Hepatocyte (in vitro differentiated cells): Measurements from ENCODE around the gene TP53I3. TPM values are rescaled to one million over a fixed set of nuclear protein-coding genes. Genes with fewer than 3 reads are reported as not detected.
"Not testable (repeated sequence)": the region's sequence is repeated elsewhere in the genome, so short reads cannot be mapped to it uniquely, and the experiment has no call there.

Source experiments
- DNase-seq: peaks from one replicate; pipeline ENCODE4 v3.0.0-alpha.2; 2016; ENCODE audit warnings: low spot score
- H2AFZ ChIP-seq: fragments of 200-600 bp; sonication (generic); 2 replicates; pipeline ENCODE4 v1.6.0; 2016; ENCODE audit warnings: antibody characterized with exemption, mild to moderate bottlenecking
- H3K27ac ChIP-seq: fragments of 200-600 bp; sonication (generic); 2 replicates; pipeline ENCODE4 v1.5.1; 2016; ENCODE audit warnings: mild to moderate bottlenecking
- H3K27me3 ChIP-seq: fragments of 200-600 bp; sonication (generic); 2 replicates; pipeline ENCODE4 v1.6.1; 2016
- H3K36me3 ChIP-seq: fragments of 200-600 bp; sonication (generic); replicated peaks from 2 replicates; pipeline ENCODE4 v1.5.1; 2016; ENCODE audit warnings: low read depth; ENCODE audit not compliant: insufficient read depth
- H3K4me1 ChIP-seq: fragments of 200-600 bp; sonication (generic); 2 replicates; pipeline ENCODE4 v1.5.1; 2016; ENCODE audit warnings: mild to moderate bottlenecking, moderate library complexity; ENCODE audit not compliant: insufficient read depth
- H3K4me2 ChIP-seq: fragments of 200-600 bp; sonication (generic); 2 replicates; pipeline ENCODE4 v1.6.0; 2016
- H3K4me3 ChIP-seq: fragments of 200-600 bp; sonication (generic); 2 replicates; pipeline ENCODE4 v1.5.1; 2016; ENCODE audit warnings: mild to moderate bottlenecking
- H3K79me2 ChIP-seq: fragments of 200-600 bp; sonication (generic); 2 replicates; pipeline ENCODE4 v1.6.0; 2017; ENCODE audit warnings: mild to moderate bottlenecking
- H3K9me2 ChIP-seq: fragments of 200-600 bp; sonication (generic); replicated peaks from 2 replicates; pipeline ENCODE4 v1.6.0; 2017; ENCODE audit warnings: mild to moderate bottlenecking; ENCODE audit not compliant: insufficient read depth
- H3K9me3 ChIP-seq: fragments of 200-600 bp; sonication (generic); 2 replicates; pipeline ENCODE4 v1.5.1; 2016; ENCODE audit warnings: low read depth, mild to moderate bottlenecking
- H4K20me1 ChIP-seq: fragments of 200-600 bp; sonication (generic); 2 replicates; pipeline ENCODE4 v1.6.0; 2016; ENCODE audit warnings: mild to moderate bottlenecking; ENCODE audit not compliant: insufficient read depth, poor library complexity, severe bottlenecking
- CTCF ChIP-seq: fragments of 200-600 bp; sonication (generic); IDR thresholded peaks from 2 replicates; pipeline ENCODE4 v1.5.1; 2016; ENCODE audit warnings: antibody characterized with exemption, mild to moderate bottlenecking; ENCODE audit not compliant: poor library complexity
- EZH2 ChIP-seq: fragments of 200-600 bp; sonication (generic); IDR thresholded peaks from 2 replicates; pipeline ENCODE4 v1.6.1; 2016; ENCODE audit warnings: antibody characterized with exemption, mild to moderate bottlenecking, borderline replicate concordance
- EZH2phosphoT487 ChIP-seq: fragments of 200-600 bp; sonication (generic); IDR thresholded peaks from one replicate; pipeline ENCODE4 v1.6.1; 2018; ENCODE audit warnings: antibody characterized with exemption, mild to moderate bottlenecking, low read depth, moderate library complexity; ENCODE audit not compliant: unreplicated experiment, severe bottlenecking
- WGBS: methylation state at CpG from one replicate; pipeline ENCODE4 v1.1.6; 2016; ENCODE audit warnings: low lambda C conversion rate; ENCODE audit errors: missing lambda C conversion rate; 5-methylcytosine and 5-hydroxymethylcytosine counted together
- polyA plus RNA-seq: library from polyadenylated mRNA; unstranded; fragments of >200 nt; fragmentation: Nextera tagmentation; extraction: Ambion mirVana; gene quantifications from 2 replicates; pipeline ENCODE4 v1.2.1, GENCODE V29; 2016
- total RNA-seq: library from RNA; depleted of rRNA; stranded (reverse); fragments of >200 nt; gene quantifications from 2 replicates; pipeline ENCODE4 v1.2.3, GENCODE V29; 2014

Gene TP53I3
- total and polyA plus RNA-seq, 2 experiments from 2014 or later, result 31.9 to 56.2 TPM

DNA sequence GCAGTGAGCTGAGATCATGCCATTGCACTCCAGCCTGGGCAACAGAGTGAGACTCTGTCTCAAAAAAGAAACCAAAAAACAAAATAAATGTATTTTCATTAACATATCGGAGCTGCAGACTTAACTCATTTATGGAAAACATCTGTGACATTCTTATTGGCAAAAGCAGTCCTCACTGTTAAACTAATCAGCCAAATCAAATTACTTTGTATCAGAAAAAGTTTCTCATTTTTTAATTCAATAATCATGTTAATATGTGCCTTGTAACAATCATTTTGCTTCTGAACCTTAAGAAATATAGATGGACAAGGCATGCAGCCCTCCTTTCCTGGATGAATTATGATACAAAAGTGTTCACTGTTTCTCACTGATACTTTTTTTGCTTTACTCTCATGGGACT lies 18.0 kb upstream of the TP53I3 start:
- H4K20me1 ChIP-seq, result no peaks in the 10 kb centered on the region
- no peak overlapping the region for H3K4me2 ChIP-seq
- no peak overlapping the region for H3K27ac ChIP-seq
- no peaks in the 10 kb centered on the region for H3K4me1 ChIP-seq
- 89% methylated on average over 1 of the region's 1 CpG for WGBS
- H2AFZ ChIP-seq, result no peak overlapping the region
- no peak for DNase-seq
- no peaks in the 10 kb centered on the region for H3K27me3 ChIP-seq
- H3K79me2 ChIP-seq, result no peaks in the 10 kb centered on the region
- no peaks in the 10 kb centered on the region for H3K36me3 ChIP-seq
- no peaks in the 10 kb centered on the region for H3K9me3 ChIP-seq
- H3K4me3 ChIP-seq, result no peak overlapping the region
- TF ChIP-seq CTCF, result no peak
- TF ChIP-seq EZH2phosphoT487, result no peak
- TF ChIP-seq EZH2, result no peak
- no peaks in the 10 kb centered on the region for H3K9me2 ChIP-seq

DNA sequence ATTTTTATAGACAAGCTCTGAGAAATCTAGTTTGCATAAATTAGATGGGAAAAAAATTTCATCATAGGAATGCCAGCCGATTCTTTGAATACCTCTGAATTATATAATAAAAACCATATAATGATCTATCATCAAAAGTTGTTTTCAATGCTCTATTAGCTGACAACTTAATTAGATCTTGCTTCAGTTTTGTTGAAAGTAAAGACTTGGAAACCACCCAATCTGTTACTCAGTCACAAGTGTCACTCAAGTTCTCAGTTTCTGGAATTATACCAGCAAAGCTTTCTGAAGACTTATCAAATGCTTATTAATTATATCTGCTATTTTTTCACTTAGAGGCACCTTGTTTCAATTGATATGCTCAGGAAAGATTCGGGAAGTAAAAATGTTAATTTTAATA lies 17.4 kb upstream of the TP53I3 start:
- Histone ChIP-seq H3K36me3 (no peaks in the 10 kb centered on the region), H3K27ac (no peak overlapping the region), H3K4me1 (no peaks in the 10 kb centered on the region), H3K9me3 (no peaks in the 10 kb centered on the region), H2AFZ (no peak overlapping the region), H3K79me2 (no peaks in the 10 kb centered on the region), H3K27me3 (no peaks in the 10 kb centered on the region), H4K20me1 (no peaks in the 10 kb centered on the region), H3K4me2 (no peak overlapping the region), H3K4me3 (no peak overlapping the region), H3K9me2 (no peaks in the 10 kb centered on the region)
- TF ChIP-seq EZH2, result no peak
- TF ChIP-seq CTCF, result no peak
- 89% methylated on average over 2 of the region's 2 CpGs for WGBS
- no peak for DNase-seq

DNA sequence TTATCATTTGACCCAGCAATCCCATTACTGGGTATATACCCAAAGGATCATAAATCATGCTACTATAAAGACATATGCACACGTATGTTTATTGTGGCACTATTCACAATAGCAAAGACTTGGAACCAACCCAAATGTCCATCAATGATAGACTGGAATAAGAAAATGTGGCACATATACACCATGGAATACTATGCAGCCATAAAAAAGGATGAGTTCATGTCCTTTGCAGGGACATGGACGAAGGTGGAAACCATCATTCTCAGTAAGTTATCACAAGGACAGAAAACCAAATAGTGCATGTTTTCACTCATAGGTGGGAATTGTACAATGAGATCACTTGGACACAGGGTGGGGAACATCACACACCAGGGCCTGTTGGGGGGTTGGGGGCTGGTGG lies 16.1 kb upstream of the TP53I3 start:
- H4K20me1 ChIP-seq, H3K9me2 ChIP-seq, H3K4me1 ChIP-seq, H3K4me2 ChIP-seq, H3K27me3 ChIP-seq, DNase-seq, H3K9me3 ChIP-seq, H3K27ac ChIP-seq, H2AFZ ChIP-seq, H3K4me3 ChIP-seq, H3K36me3 ChIP-seq, H3K79me2 ChIP-seq: not testable (repeated sequence)
- 85% methylated on average over 2 of the region's 2 CpGs for WGBS

GRCh38 chr2:24095171-24095677 lies 10.6 kb upstream of the TP53I3 start:
- 48% methylated on average over 17 of the region's 17 CpGs for WGBS
- not testable (repeated sequence) for DNase-seq, H3K4me3 ChIP-seq, H2AFZ ChIP-seq, H3K9me2 ChIP-seq, H3K4me2 ChIP-seq, H3K4me1 ChIP-seq, H4K20me1 ChIP-seq, H3K36me3 ChIP-seq, H3K79me2 ChIP-seq, H3K9me3 ChIP-seq, H3K27me3 ChIP-seq, H3K27ac ChIP-seq

- not testable (repeated sequence) for H3K27ac ChIP-seq, H3K9me3 ChIP-seq, H3K4me2 ChIP-seq, H3K4me3 ChIP-seq, H3K36me3 ChIP-seq, H3K9me2 ChIP-seq, H2AFZ ChIP-seq, H4K20me1 ChIP-seq, DNase-seq, H3K4me1 ChIP-seq, H3K27me3 ChIP-seq, H3K79me2 ChIP-seq
- WGBS, result 97% methylated on average over 5 of the region's 5 CpGs
Measured at GRCh38 chr2:24093270-24093669, 8.6 kb upstream of the TP53I3 start.
